Measurements from ENCODE around the gene UBE2E2.

Gene UBE2E2

DNA sequence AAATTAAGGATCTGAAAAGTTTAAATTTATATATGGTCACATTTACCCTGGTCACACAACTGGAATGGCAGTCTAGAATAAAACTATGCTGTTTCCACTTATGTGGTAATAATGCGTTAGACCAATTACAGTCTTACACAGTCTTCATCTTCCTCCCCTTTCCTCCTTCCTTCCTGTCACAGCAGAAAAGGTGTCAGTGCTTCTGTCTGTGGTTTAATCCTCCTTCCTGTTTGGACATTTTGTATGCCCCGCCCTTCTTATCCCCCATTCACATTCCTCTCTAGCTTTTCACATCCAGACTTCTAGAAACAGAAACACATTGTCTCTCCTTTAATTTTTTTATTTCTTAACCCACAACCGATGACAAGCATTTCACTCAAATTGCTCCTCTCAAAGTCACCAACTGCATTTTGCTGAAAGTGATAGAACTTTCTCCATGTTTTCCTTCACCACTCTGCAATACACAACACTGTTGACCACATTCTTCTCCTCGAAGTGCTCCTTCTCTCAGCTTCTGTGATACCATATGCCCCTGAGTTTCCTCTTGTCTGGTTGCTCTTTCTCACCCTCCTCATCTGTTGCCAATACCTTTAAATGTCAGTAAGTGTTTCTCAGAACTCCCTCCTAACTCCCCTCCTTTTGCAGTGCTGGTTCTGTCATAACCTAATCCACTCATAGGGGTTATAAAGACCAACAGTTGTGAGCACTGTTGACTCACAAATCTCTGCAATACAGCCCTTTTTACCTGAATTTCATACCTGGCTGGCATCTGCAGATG is 271.6 kb downstream of the UBE2E2 start:
- DNase-seq = no peak

DNA sequence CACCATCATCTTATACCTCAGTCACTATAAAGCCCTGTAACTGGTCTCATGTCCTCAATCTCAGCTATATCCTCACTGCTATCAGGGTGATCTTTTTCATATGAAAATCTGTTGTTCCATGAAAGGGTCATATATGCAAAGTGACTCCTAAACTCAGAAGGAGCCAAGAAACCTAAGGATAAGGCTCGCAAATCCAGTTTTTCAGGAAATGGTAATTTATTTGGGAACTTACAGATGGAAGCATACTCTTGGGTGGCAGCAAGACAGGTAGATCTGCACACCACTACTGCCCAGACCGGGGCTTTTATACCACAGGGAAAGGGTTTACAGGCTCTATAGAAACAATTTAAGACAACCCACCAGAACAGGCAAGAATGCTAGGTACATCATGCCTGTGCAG is 272.3 kb downstream of the UBE2E2 start:
- DNase-seq = no peak

DNA sequence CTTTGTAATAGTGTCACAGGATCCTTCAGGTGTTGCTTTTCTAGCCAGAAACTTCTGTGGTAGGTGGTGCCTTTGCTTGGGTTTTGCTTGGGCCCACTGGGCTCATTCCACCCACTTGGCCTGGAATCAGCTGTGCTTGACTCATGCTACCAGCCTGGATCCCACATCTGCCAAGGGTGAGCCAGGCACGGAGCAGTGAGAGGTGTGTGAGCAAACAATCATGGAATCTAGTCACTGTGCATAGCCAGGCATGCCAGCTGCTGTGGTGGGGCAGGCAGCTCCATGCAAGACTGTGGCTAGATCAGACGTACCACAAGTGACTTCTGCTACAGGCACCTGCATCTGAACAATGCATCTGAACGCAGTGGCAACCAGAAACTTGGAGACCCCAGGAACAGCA is 275.9 kb downstream of the UBE2E2 start:
- DNase-seq = no peak

DNA sequence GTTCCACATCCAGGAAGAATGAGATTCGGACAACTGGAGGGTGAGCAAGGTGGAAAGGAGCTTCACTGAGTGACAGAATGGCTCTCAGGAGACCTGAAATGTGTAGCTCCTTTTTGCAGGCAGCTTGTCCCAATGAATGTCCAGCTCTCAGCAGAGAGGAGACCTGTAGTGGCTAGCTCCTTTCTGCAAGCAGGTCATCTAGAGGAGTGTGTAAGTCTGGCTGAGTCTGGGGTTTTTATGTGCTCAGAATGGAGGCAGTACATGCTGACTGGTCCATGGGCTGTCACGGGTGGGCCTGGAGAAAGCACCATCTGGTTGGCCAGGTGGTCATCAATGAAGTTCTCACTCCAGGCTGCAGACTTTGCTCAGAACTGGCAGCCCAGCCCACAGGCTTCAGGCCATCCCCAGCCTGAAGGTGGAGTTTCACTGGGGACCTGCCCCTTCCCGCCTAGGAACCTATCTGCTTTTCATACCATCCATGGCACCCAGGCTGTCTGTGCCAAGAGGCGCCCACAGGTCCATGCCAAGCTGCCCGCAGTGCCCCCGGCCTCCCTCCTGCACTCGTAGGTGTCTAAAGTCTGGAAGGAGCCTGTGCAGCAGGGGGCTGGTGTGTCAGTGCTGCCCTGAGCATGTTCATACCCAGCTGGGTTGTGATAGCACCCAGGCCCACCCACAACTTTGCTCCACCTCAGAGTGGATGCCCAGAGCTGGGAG is 276.6 kb downstream of the UBE2E2 start:
- DNase-seq = no peak

DNA sequence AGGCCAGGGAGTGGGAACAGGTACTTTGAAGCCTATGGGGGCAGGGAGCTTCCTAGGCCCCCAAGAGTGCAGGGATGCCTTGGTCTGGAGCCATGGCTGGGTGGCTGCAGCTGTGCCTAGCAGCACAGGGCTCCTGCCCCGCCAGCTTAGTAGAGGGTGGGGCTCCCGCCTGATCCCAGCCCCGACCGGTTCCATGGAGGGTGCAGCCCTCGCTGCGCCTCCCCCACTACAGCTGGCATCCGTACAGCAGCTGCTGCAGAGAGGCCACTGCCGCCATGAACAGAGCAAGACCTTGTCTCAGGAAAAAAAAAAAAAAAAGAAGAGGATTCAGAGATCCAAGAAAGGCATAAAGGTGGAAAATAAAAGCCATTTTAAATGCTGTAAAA is 277.2 kb downstream of the UBE2E2 start:
- DNase-seq = peak in 54 of 56 donors; percentile 14 to 91 (median 73)

DNA sequence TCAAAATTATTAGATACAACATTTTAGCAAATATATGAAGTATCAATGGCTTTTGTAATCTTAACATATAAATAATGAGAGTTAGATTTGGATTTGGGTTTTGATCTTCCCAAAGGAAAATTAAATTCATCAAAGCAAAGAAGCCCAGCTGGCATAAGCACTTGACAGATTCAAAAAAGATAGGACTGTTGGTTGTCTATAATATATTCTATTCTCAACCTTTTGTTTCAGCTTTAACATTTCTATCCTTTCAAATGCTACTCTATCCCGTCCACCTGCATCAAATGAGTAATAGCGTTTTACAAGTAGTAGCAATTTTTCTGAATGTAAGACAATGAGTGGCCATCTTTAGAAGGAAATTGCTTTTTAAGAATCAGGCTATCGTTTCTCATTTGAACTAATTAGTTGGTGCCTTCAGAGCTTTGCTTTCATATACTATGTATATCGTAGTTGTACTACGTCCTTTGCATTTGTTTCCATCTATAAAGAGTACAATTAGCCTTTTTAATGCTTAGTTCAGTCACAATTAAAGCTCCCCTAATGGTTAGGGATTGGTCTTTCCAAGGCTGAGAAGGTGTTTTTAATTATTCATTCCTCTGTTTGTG is 278.0 kb downstream of the UBE2E2 start:
- DNase-seq = no peak

DNA sequence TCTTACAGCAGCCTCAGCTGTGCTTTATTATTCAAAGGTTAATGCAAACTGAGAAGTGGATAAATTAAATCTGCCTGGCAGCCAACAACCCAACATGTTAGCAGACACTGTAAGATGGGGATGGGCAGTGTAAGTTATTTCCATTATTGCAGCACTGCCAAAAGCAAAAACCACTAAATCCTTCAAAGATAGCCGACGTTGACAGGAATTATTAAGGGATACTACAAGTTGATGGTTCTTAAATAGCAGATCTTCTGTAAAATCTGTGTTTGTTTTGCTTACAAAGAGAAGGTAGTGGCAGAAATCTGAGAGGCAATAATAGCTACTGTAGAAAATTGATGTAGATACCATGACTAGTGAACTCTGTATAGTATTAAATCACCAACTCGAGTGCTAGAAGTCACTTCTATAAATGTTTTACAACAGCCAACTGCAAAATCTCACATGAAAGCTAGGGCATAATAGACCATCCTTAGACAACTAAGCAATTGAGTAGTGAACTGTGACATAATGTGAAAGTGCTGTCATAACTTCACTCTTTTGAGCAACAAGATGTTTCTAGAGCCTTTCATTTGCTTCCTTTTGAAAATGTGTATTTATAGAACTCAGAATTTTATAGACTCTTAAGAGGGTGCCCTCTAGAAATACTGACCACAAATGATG is 278.6 kb downstream of the UBE2E2 start:
- no peak for DNase-seq

DNA sequence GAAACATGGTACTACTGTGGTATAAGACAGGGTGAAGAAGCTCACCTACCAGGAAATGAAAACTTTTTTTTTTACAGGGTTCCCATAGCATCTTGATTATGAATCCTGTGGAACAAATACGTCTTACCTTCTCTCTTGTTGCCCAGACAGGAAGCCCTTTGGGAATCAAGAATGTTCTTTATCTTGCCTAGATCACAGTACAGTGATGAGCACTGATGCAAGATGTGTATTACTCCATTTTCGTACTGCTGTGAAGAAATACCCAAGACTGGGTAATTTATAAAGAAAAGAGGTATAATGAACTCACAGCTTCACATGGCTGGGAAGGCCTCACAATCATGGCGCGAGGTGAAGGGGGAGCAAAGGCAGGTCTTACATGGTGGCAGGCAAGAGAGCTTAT is 281.3 kb downstream of the UBE2E2 start:
- no peak for DNase-seq

DNA sequence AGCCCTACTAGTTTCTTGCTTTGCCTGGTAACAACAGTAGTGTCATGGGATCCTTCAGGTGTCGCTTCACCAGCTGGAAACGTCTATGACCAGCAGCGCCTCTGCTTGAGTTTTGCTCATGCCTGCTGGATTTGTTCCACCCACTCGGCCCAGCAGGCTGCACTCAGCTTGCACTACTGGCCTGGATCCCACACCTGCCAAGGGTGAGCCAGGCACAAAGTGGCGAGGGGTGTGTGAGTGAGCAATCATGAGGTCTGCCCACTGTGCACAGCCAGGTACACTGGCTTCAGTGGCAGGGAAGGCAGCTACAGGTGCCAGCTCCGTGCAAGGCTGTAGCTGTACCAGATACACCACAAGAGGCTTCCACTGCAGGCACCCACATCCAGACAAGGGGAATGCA is 282.8 kb downstream of the UBE2E2 start:
- DNase-seq = no peak

DNA sequence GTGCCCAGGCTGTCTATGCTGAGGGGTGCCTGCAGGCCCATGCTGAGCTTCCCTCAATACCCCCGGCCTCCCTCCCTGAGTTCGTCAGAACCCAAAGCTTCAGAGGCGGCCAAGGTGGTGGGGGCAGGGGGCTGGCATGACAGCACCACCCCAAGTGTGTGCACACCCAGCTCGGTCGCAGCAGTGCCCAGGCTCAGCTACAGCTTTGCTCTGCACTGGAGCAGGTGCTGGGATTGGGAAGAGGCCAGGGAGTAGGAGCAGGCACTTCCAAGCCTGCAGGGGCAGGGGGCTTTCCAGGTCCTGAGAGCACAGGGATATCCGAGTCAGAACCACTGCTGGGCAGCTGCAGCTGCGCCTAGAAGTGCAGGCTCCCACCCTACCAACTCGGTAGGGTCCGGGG is 283.9 kb downstream of the UBE2E2 start:
- DNase-seq = no peak

DNA sequence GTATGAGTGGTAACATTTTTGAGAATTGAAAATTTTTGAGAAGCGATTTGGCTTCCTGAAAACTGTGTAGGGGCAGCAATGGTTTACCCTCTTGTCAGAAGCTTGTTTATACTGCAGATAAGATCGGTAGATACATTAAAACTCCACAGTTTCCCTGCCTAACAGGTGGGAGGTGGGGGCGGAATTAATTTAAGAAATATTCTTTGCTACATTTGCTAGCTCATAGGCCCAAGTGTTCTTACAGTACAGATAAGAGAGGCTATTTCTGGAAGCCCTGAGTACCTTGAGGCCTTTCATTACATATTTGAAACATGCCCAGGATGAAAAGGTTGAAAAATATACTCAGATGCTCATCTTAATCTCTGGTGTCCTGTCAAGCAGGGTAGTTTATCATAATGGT is 285.5 kb downstream of the UBE2E2 start:
- DNase-seq = no peak

DNA sequence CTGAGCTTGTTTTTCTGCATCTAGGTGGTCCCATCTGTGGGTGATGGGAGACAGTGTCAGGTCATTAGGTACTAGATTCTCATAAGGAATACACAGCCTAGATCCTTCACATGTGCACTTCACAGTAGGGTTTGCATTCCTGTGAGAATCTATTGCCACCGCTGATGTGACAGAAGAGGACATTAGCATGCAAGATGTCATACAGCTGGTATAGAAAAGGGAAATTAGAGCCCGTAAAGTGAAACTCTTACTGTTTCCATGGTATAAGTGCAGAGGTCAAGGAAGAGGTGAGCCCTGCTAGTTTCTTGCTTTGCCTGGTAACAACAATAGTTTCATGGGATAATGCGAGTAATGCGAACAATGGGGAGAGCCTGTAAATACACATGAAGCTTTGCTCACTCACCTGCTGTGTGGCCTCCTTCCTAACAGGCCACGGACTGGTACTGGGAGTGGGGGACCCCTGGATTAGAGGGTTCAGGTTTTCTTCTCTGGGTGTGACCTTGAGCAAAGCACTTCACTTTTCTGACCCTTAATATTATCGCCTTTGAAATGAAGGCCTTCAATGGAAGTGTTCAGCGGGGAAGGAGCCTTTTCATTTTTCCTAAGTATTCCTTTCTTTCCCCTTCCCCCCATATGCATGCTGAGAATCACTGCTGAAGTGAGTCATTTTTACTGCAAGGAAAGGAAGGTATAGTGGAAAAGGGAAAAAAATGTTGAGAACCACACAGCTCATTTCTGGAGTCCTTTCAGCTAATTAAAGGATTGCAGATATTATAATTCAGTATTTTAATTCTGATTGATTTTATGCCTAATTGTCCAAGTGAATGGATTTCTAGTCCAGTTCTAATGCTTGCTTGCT is 286.4 kb downstream of the UBE2E2 start:
- no peak for DNase-seq

DNA sequence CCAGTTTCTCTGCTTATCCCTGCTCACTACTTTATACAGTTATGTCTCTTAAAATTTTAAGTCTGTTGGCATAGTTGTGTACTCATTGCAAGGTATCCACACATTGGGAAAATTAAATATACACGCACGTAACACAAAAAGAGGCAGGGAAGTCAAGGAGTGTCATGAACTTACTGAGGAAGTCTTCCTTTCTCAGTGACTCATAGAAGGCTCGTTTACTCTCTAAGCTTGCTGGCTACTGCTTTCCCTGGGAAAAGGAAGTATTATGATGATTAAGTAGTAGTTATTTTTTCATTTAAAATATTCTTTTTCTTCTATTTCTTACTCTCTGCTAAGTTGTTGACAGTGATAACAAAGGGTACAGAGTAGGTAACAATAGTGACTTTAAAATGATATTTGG is 287.3 kb downstream of the UBE2E2 start:
- DNase-seq = no peak

DNA sequence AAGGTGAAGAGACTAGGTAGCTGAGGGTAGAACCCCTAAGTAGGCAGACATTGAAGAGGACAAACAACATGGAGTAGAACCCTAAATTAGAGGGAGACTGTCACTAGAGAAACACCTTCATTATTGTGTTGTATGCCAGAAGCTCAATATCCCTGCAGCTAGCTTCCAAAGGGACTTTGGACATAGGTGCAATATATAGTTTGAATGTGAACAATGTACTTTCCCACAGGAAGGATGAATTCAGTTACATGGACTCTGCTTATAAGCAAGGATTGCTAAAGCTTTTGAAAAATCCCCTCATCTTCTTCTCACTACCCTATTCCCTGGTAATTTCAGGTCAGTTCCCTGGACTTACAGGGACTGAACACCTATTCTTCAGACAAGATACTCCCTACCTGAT is 288.9 kb downstream of the UBE2E2 start:
- no peak for DNase-seq

DNA sequence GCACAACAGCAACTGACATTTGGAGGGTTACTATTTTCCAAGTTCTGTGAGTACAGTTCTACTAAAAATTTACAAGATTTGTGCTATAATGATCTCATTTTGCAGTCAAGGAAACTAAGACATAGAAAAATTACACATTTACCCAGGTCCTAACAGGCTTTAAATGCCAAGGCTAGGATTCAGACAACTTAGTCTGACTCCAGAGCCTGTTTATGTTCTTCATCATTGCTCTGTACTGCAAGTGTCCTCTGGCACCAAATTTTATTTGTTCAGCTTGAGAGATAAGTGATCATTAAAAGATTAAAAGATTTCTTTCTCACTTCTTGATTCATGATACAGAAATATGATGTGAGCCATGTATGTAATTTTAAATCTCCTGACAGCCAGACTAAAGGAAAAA is 290.8 kb downstream of the UBE2E2 start:
- no peak for DNase-seq

DNA sequence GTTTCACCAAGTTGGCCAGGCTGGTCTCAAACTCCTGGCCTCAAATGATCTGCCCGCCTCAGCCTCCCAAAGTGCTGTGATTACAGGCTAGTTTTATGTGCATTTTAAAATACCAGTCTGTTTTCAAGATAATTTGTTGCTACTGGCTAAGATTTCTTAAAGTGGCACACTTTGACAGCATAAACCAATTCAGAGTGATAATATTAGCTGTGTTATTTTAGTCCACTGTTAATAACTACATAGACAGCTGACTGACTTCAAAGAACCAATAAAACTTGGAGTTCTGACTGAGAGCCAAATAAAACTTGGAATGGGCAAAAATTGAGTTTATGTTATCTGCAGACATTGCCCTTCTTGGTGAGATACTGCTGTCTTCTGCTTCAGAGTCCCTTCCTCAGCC is 291.8 kb downstream of the UBE2E2 start:
- DNase-seq = no peak

DNA sequence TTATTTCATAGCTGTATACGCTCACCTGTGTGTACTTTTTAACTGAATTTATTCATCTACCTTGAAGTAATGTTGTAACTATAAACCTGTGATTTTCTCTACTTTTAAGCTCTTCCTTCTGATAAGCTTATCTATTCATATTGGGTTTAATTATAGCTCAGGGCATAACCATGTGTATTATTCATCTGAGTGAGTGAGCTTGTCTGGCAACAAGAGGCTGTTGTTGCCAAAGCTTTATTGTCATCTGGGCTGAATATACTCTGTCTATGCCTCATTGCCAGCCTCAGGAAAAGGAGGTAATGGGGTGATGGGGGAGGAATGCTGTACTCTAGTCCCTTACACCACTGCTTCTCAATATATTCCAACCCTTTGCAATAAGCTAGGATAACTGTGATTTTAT is 292.4 kb downstream of the UBE2E2 start:
- no peak for DNase-seq

DNA sequence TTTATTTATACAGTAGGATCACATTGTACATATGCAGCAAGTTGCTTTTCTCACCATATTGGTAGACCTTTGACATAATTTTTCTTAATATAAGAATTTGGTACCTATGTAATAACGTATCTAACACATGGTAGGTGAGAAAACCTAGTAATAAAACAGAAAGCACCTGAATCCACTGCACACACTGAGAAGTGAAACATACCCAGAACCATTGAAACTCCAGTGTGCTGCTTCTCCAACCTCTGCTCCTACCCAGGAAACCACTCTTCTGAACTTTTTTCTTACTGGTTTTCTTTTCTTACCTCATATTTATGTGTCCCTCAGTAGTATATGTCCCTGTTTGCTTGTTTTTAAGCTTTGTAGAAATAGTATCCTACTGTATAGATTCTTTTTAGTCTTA is 293.0 kb downstream of the UBE2E2 start:
- no peak for DNase-seq

DNA sequence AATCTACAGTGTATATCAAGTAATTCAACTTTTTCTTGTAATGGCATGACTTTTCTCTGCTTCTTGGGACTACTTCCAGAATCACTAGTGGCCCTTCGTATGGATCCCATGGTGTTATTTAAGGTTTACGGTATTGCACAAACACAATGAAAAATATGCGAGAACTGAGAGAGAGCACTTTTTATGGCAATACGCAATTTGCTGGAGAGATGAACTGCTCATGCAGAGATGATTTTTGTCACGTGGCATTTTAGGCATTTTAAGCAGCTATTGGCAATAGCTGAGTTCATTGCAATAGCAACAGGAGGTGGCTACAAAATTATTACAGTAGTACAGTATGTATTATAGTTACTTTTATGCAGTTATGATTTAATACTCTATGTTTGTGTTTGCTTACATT is 294.0 kb downstream of the UBE2E2 start:
- DNase-seq = no peak

DNA sequence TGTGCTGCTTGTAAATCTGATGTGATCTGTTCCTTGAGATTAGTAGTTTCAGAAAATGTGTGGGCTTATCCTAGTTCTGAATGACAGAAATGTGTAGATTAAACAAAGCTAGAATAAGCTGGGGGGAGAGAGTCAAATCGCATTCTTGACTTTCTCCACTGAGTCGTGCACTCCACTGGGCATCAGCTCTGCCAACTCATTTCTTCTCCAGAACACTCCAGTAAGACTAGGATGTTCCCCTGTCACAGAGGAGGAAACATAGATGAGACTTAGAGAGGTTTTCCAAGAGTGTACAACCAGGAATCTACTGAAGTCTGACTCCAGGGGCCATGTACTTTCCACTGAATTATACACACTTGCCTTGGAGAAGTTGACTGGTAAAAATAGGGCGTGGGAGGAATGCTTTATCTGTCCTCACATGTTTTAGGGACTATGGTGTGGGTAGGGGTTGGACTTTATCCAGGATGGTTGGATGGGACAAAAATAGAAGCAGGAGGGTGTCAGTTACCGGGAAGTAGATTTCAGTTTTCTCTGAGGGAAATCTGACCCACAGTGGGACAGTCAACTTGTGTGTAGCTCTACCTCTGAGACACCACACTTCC is 298.2 kb downstream of the UBE2E2 start:
- no peak for DNase-seq

DNA sequence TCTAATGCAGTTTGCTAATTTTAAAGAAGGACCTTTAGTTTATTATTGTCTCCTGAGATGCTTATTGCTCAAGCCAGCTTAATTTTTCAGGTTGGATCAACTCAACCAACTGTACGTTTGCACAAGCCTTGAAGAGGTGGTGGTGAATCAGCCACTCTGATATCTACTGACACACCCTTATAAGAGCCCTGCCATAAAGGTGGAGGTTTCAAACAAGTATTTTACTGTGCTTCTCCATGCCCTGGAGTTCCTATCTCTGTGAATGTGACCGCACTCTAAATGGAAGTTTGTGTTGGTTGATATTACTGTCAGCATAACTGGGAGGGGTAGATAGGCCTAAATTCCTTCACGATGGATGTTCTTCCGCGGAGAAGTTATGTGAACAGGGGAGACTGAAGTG is 305.3 kb downstream of the UBE2E2 start:
- no peak for DNase-seq

Data from amygdala (tissue), 56 donors.